ENCODE measurements around the gene AGBL1. TPM values are rescaled to one million over a fixed set of nuclear protein-coding genes. Genes with fewer than 3 reads are reported as not detected.

The AGBL1 gene
- polyA plus RNA-seq, 1 experiment, result not detected

DNA sequence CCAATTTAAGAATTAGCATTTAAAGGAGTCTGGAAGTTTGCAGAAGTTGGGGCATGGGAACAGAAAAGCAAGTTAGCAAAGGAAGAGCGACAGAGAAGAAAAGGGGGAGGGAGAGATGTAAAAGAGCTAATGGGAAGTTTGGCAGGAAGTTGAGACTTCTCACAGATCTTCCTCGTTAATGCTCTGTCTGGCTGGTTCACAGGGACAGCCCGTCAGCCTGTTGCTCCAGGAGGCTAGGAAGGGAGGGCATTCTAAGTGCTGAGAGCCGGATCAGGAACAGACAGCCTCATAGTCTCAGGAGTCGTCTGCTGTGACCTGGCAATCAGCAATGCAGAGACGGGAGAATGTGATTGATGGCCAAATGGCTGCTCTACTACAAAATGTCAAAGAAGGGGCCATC is 150.3 kb downstream of the AGBL1 start:
- H3K27me3 ChIP-seq (ENCODE audit: control insufficient read depth, insufficient read depth, low read length), result no peaks in the 10 kb centered on the region
- POLR2A ChIA-PET, result no interaction called here
- CTCF ChIA-PET, result no interaction called here
- TF ChIP-seq, protein P1, sequence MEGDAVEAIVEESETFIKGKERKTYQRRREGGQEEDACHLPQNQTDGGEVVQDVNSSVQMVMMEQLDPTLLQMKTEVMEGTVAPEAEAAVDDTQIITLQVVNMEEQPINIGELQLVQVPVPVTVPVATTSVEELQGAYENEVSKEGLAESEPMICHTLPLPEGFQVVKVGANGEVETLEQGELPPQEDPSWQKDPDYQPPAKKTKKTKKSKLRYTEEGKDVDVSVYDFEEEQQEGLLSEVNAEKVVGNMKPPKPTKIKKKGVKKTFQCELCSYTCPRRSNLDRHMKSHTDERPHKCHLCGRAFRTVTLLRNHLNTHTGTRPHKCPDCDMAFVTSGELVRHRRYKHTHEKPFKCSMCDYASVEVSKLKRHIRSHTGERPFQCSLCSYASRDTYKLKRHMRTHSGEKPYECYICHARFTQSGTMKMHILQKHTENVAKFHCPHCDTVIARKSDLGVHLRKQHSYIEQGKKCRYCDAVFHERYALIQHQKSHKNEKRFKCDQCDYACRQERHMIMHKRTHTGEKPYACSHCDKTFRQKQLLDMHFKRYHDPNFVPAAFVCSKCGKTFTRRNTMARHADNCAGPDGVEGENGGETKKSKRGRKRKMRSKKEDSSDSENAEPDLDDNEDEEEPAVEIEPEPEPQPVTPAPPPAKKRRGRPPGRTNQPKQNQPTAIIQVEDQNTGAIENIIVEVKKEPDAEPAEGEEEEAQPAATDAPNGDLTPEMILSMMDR (IDR thresholded peaks at IDR 0.05; ENCODE audit: insufficient read depth, low read depth, low read length), result no peak
- DNase-seq (ENCODE audit: low read depth), result no peak
- no peaks in the 10 kb centered on the region for H3K36me3 ChIP-seq (ENCODE audit: control insufficient read depth, insufficient read depth, low read length)
- no peak overlapping the region for H3K4me3 ChIP-seq (ENCODE audit: low read depth, low read length)

DNA sequence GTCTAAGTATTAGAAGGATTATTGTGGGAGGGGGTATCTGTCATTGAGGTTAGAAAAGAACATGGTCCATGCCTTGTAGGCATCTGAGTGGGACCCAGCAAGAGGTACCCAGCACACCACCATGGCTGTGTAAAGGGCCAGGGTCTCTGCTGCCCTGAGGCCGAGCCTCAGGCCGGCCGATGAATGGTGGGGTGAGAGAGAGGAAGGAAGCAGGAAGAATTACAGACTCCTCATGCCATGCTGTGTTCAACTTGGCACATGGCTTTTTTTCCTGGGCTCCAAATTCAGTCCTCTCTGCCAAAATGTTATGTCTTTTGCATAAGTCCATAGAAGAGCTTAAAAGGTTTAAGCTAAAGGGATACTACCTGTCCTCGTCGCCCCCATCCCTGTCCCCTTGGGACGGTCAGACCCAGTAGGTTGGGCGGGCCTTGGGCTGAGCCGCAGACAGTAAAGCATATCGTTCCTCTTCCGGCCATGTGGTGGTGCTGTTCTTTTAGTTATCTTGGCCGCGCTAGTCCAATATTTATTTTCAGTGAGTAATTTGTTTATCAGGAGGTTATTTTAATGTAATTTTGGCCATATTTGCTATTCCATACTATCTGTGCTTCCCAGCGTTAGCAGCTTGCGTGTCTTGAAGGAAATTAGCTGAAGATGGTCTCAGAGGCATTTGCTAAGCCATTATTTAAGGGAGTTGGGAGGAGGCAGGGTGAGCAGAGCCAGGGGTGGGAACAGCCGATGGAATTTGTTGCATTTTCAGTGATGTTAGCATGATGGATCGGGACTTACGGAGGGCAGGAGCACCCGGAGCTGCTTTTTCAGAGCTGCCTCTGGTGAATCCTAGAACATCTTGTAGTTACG is 152.4 kb downstream of the AGBL1 start:
- DNase-seq (ENCODE audit: low read depth), result no peak
- TF ChIP-seq, protein P1 (IDR thresholded peaks at IDR 0.05; ENCODE audit: insufficient read depth, low read depth, low read length), result no peak
- H3K27me3 ChIP-seq (ENCODE audit: control insufficient read depth, insufficient read depth, low read length), result no peaks in the 10 kb centered on the region
- no peaks in the 10 kb centered on the region for H3K36me3 ChIP-seq (ENCODE audit: control insufficient read depth, insufficient read depth, low read length)
- no peak overlapping the region for H3K4me3 ChIP-seq (ENCODE audit: low read depth, low read length)
- ChIA-PET POLR2A (no interaction called here), CTCF (interaction anchor here (0.6 kb wide), 1 partner anchor 1309 kb away, joined by 4 read pairs; no protein-coding TSS in a partner anchor)

DNA sequence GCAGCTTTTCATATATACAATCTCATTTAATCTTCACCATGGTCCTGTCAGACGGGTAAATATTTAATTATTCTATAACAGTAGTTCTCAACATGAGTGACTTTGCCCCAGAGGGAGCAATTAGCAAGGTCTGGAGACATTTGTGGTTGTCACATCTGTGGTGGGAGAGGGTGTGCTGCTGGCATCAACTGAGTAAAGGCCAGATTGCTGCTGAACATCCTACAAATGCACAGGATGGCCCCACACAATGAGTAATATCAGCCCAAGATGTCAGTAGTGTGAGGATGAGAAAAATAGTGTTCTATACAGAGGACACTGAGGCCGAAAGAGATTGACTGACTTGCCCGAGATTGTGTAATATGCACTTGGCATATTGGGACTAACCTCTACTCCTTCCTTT is 156.0 kb downstream of the AGBL1 start:
- Histone ChIP-seq H3K36me3 (ENCODE audit: control insufficient read depth, insufficient read depth, low read length) (no peaks in the 10 kb centered on the region), H3K27me3 (ENCODE audit: control insufficient read depth, insufficient read depth, low read length) (no peaks in the 10 kb centered on the region), H3K4me3 (ENCODE audit: low read depth, low read length) (no peak overlapping the region)
- TF ChIP-seq, protein P1 (IDR thresholded peaks at IDR 0.05; ENCODE audit: insufficient read depth, low read depth, low read length), result no peak
- DNase-seq (ENCODE audit: low read depth), result no peak
- POLR2A ChIA-PET, result no interaction called here
- CTCF ChIA-PET, result no interaction called here

DNA sequence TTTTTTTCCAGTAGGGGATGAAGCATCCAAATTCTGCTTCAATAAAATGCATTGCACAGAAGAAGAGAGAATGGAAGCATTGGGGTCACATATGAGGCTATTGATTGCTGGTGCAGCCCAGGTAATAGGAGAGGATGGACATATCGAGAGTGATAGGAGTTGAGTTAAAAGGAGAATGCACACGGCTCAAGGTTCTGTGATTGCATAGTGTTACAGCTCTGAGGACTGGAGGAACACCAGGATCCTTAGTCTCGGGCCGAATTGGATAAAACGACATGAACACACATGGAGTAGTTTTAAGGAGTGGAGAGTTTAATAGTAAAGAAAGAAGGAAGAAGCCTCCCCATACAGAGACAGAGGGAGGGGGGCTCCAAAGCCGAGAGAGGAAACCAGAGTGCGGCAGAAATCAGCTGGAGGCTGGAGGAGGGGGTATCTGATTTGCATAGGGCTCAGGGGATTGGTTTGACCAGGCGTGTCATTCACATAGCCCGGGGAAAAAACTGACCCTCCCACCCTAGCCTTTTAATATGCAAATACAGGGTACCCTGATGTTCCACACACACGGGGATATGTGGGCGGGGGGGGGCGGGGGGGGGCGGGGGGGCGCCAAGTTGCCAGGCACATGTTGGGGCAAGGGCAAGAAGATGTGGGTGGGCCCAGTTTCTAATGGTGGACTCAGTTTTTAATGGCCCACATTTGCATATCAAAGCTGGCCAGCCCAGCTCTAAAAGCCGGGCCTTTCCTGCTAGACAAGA is 156.9 kb downstream of the AGBL1 start:
- H3K4me3 ChIP-seq (ENCODE audit: low read depth, low read length), result no peak overlapping the region
- POLR2A ChIA-PET, result no interaction called here
- CTCF ChIA-PET, result no interaction called here

DNA sequence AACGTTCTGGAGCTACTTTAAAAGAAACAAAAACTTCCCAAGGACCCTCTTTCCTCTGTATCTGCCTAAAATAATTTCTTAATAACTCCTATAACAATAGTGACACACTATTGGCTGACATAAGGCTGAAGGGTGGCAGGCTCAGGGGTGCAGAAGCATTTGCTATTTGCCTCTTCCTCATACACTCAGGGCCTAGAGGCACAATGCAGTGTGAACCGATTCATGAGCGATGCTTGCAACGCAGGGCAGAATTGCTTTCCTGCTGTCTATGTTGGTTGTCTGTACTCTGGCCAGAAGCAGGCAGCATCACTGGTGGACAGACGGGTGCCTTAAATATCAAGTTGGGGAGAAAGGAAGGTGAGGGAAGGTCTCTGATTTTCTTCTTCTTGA is 157.4 kb downstream of the AGBL1 start:
- ChIA-PET CTCF (no interaction called here), POLR2A (no interaction called here)
- TF ChIP-seq, protein P1 (IDR thresholded peaks at IDR 0.05; ENCODE audit: insufficient read depth, low read depth, low read length), result no peak
- DNase-seq (ENCODE audit: low read depth), result no peak
- H3K27me3 ChIP-seq (ENCODE audit: control insufficient read depth, insufficient read depth, low read length), result no peaks in the 10 kb centered on the region
- H3K4me3 ChIP-seq (ENCODE audit: low read depth, low read length), result no peak overlapping the region
- H3K36me3 ChIP-seq (ENCODE audit: control insufficient read depth, insufficient read depth, low read length), result no peaks in the 10 kb centered on the region

More for the DNA sequence above, 156.9 kb downstream of the AGBL1 start:
- no peak for DNase-seq (ENCODE audit: low read depth)
- TF ChIP-seq, protein P1 (IDR thresholded peaks at IDR 0.05; ENCODE audit: insufficient read depth, low read depth, low read length), result no peak
- H3K27me3 ChIP-seq (ENCODE audit: control insufficient read depth, insufficient read depth, low read length), result no peaks in the 10 kb centered on the region
- no peaks in the 10 kb centered on the region for H3K36me3 ChIP-seq (ENCODE audit: control insufficient read depth, insufficient read depth, low read length)

All from BJ (cell line).